Thyroid gland (tissue), 4 donors: ENCODE results near the gene DIRAS2.
"Not testable (repeated sequence)": the region's sequence is repeated elsewhere in the genome, so short reads cannot be mapped to it uniquely, and the experiment has no call there.

Source experiments
- POLR2A ChIP-seq, 2 donors: fragments of 450-650 bp; IDR thresholded peaks; one replicate each; pipeline ENCODE4 v1.6.1; 2017; ENCODE audit warnings: antibody characterized with exemption in 2 of 2, mild to moderate bottlenecking in 2 of 2, moderate library complexity in 1 of 2
- TF ChIP-seq, protein P1 (sequence below), 6 experiments: fragments of 200-600 bp in 3 of 6; fragments of 450-650 bp in 3 of 6; sonication (generic) in 3 of 6; IDR thresholded peaks; one replicate each; pipeline ENCODE4 v1.5.1; 2016 to 2019; ENCODE audit warnings: antibody characterized with exemption in 6 of 6, mild to moderate bottlenecking in 2 of 6, inconsistent platforms in 1 of 6, moderate library complexity in 1 of 6

DNA sequence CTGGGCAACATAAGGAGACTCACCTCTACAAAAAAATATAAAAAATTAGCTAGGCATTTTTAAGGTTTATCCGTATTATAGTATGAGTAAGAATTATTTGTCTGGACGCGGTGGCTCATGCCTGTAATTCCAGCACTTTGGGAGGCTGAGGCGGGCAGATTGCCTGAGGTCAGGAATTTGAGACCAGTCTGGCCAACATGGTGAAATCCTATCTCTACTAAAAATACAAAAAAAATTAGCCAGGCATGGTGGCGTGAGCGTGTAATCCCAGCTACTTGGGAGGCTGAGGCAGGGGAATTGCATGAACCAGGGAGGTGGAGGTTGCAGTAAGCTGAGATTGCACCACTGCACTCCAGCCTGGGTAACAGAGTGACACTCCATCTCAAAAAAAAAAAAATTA, 14.3 kb upstream of the DIRAS2 start:
- TF ChIP-seq, protein P1, sequence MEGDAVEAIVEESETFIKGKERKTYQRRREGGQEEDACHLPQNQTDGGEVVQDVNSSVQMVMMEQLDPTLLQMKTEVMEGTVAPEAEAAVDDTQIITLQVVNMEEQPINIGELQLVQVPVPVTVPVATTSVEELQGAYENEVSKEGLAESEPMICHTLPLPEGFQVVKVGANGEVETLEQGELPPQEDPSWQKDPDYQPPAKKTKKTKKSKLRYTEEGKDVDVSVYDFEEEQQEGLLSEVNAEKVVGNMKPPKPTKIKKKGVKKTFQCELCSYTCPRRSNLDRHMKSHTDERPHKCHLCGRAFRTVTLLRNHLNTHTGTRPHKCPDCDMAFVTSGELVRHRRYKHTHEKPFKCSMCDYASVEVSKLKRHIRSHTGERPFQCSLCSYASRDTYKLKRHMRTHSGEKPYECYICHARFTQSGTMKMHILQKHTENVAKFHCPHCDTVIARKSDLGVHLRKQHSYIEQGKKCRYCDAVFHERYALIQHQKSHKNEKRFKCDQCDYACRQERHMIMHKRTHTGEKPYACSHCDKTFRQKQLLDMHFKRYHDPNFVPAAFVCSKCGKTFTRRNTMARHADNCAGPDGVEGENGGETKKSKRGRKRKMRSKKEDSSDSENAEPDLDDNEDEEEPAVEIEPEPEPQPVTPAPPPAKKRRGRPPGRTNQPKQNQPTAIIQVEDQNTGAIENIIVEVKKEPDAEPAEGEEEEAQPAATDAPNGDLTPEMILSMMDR (IDR thresholded peaks at IDR 0.05): not testable (repeated sequence)
- not testable (repeated sequence) for TF ChIP-seq POLR2A (IDR thresholded peaks at IDR 0.05)
